HepG2 (cell line): Measurements from ENCODE around the gene PTPRM. TPM values are rescaled to one million over a fixed set of nuclear protein-coding genes. Genes with fewer than 3 reads are reported as not detected.

Experiments used
- ATAC-seq: fragments of 200-7000 bp; cut with Tn5 transposase; 3 replicates; pipeline ENCODE4 v1.9.1; 2020; ENCODE audit warnings: mild to moderate bottlenecking, moderate library complexity
- BruUV-seq: library from RNA; stranded (reverse); fragments of 400-500 nt; replicated peaks from 2 replicates; lab custom pipeline; 2021; lab: Mats Ljungman, UMichigan
- CTCF ChIA-PET: fragments of 300-600 bp; formaldehyde crosslinking; extraction: SDS; loops from one replicate; lab custom pipeline; 2021; ENCODE audit warnings: low total read pairs, inconsistent platforms, low intra/inter-chr PET ratio; lab: Yijun Ruan, JAX
- POLR2A ChIA-PET: fragments of 350-600 bp; sonication (Branson Sonifier 250); formaldehyde crosslinking; loops from one replicate; lab custom pipeline; 2020; ENCODE audit warnings: antibody characterized with exemption, inconsistent platforms; lab: Yijun Ruan, JAX
- DNase-seq: peaks from one replicate; pipeline ENCODE4 v3.0.0-alpha.2; 2015; ENCODE audit warnings: low spot score
- FAIRE-seq: peaks from 3 replicates; lab custom pipeline; 2011; peaks lifted over from hg19 to GRCh38; lab: Jason Lieb, UNC
- H2AFZ ChIP-seq: one replicate; pipeline ENCODE4 v1.6.1; 2011; ENCODE audit warnings: low read length, inconsistent platforms
- H3K27ac ChIP-seq: fragments of 300-600 bp; 3 replicates; pipeline ENCODE4 v1.8.0; 2011; ENCODE audit warnings: mixed run types, mild to moderate bottlenecking, mixed read lengths, low read length, inconsistent platforms; ENCODE audit not compliant: insufficient read depth; ENCODE audit errors: extremely low read length
- H3K27me3 ChIP-seq, 2 experiments: fragments of 200-600 bp in 1 of 2; 2 replicates in 1 of 2; 3 replicates in 1 of 2; pipeline versions ENCODE4 v1.6.0 to v1.8.0; 2011; ENCODE audit warnings: low read length in 2 of 2, mild to moderate bottlenecking in 2 of 2, moderate library complexity in 2 of 2, inconsistent platforms in 1 of 2; ENCODE audit not compliant: insufficient read depth in 2 of 2, control insufficient read depth in 1 of 2
- H3K36me3 ChIP-seq, 2 experiments: fragments of 200-600 bp in 1 of 2; replicated peaks in 1 of 2; 2 replicates in 1 of 2; 3 replicates in 1 of 2; pipeline versions ENCODE4 v1.5.1 to v1.8.0; 2011; ENCODE audit warnings: low read length in 2 of 2, inconsistent platforms in 1 of 2; ENCODE audit not compliant: insufficient read depth in 2 of 2, control insufficient read depth in 1 of 2
- H3K4me1 ChIP-seq: 2 replicates; pipeline ENCODE4 v1.5.1; 2012; ENCODE audit warnings: low read length, inconsistent platforms; ENCODE audit not compliant: insufficient read depth
- H3K4me2 ChIP-seq: 2 replicates; pipeline ENCODE4 v1.6.0; 2011; ENCODE audit warnings: low read depth, low read length, inconsistent platforms
- H3K4me3 ChIP-seq, 3 experiments: fragments of 200-600 bp in 1 of 3; sonication (generic), shearing (Covaris generic) in 1 of 3; replicated peaks in 1 of 3; 2 replicates each; pipeline ENCODE4 v1.5.1; 2011 to 2016; ENCODE audit warnings: low read length in 3 of 3, inconsistent platforms in 2 of 3, low read depth in 2 of 3, mild to moderate bottlenecking in 2 of 3, control low read depth in 1 of 3, mixed read lengths in 1 of 3; ENCODE audit not compliant: insufficient read depth in 1 of 3
- H3K79me2 ChIP-seq: one replicate; pipeline ENCODE4 v1.6.1; 2011; ENCODE audit warnings: low read length, inconsistent platforms; ENCODE audit not compliant: insufficient read depth
- H3K9ac ChIP-seq: 2 replicates; pipeline ENCODE4 v1.6.0; 2011; ENCODE audit warnings: mild to moderate bottlenecking, low read depth, low read length, inconsistent platforms; ENCODE audit not compliant: insufficient read depth
- H3K9me3 ChIP-seq: 2 replicates; pipeline ENCODE4 v1.5.1; 2012; ENCODE audit warnings: mild to moderate bottlenecking, low read length
- H4K20me1 ChIP-seq: 2 replicates; pipeline ENCODE4 v1.6.0; 2011; ENCODE audit warnings: inconsistent platforms, mild to moderate bottlenecking, low read length, moderate library complexity; ENCODE audit not compliant: insufficient read depth
- AKNA ChIP-seq: sonication (generic); formaldehyde crosslinking; IDR thresholded peaks from 2 replicates; pipeline ENCODE4 v1.4.0; 2020; ENCODE audit warnings: missing genetic modification reagents, borderline replicate concordance
- DMTF1 ChIP-seq: sonication (generic); formaldehyde crosslinking; IDR thresholded peaks from 2 replicates; pipeline ENCODE4 v1.4.0; 2020; ENCODE audit warnings: mild to moderate bottlenecking, missing genetic modification reagents
- HCFC1 ChIP-seq: fragments of 150-350 bp; IDR thresholded peaks from 2 replicates; pipeline ENCODE4 v1.6.1; 2014; ENCODE audit warnings: low read depth, low read length
- HOXA3 ChIP-seq: sonication (generic); formaldehyde crosslinking; IDR thresholded peaks from 2 replicates; pipeline ENCODE4 v1.5.0; 2020; ENCODE audit warnings: missing genetic modification reagents
- MAFK ChIP-seq, 2 experiments: IDR thresholded peaks in 1 of 2; conservative IDR thresholded peaks in 1 of 2; 2 replicates each; pipeline ENCODE4 v1.6.1; 2011; ENCODE audit warnings: improper control_type of control experiment in 2 of 2, low read length in 2 of 2
- NR2C2 ChIP-seq: sonication (generic); formaldehyde crosslinking; IDR thresholded peaks from 2 replicates; pipeline ENCODE4 v1.4.0; 2020; ENCODE audit warnings: missing genetic modification reagents, mild to moderate bottlenecking, moderate library complexity, borderline replicate concordance
- NRL ChIP-seq: sonication (generic); formaldehyde crosslinking; IDR thresholded peaks from 2 replicates; pipeline ENCODE4 v1.5.0; 2020; ENCODE audit warnings: missing genetic modification reagents, mild to moderate bottlenecking, moderate library complexity, borderline replicate concordance
- ZNF670 ChIP-seq: sonication (generic); formaldehyde crosslinking; IDR thresholded peaks from 2 replicates; pipeline ENCODE4 v1.8.0; 2022; ENCODE audit warnings: mild to moderate bottlenecking, missing genetic modification reagents, borderline replicate concordance
- ZNF781 ChIP-seq: sonication (generic); formaldehyde crosslinking; IDR thresholded peaks from 2 replicates; pipeline ENCODE4 v1.5.1; 2020; ENCODE audit warnings: borderline replicate concordance, mild to moderate bottlenecking, missing genetic modification reagents; ENCODE audit errors: not compliant biosample characterization
- ZSCAN25 ChIP-seq: sonication (generic); formaldehyde crosslinking; IDR thresholded peaks from 2 replicates; pipeline ENCODE4 v1.8.0; 2022; ENCODE audit warnings: mild to moderate bottlenecking, missing genetic modification reagents
- ZXDC ChIP-seq: sonication (generic); formaldehyde crosslinking; IDR thresholded peaks from 2 replicates; pipeline ENCODE4 v1.5.0; 2020; ENCODE audit warnings: mild to moderate bottlenecking, missing genetic modification reagents
- WGBS: methylation state at CpG from one replicate; pipeline ENCODE4 v1.1.6; 2017; ENCODE audit warnings: low lambda C conversion rate; 5-methylcytosine and 5-hydroxymethylcytosine counted together
- in situ Hi-C: cut with HindIII; loops from 2 replicates; pipeline ENCODE4 v1.10.0; 2017; ENCODE audit warnings: low pct_unique_long_range_greater_than_20kb; ENCODE audit not compliant: extremely low pct_ligation_motif_present
- intact Hi-C: fragments of 100-400 bp; cut with micrococcal nuclease; formaldehyde crosslinking; loops from one replicate; pipeline ENCODE4 v1.10.0; 2022; ENCODE audit not compliant: unreplicated experiment
- polyA plus RNA-seq, 8 experiments: library from polyadenylated mRNA; depleted of rRNA in 3 of 8; stranded (reverse) in 7 of 8; unstranded in 1 of 8; fragments of >200 nt; fragmentation: Illumina TruSeq in 4 of 8; extraction: Trizol in 4 of 8; gene quantifications; 2 replicates each; pipeline versions ENCODE4 v1.2.1 to v1.2.3, GENCODE V29; 2011 to 2016; ENCODE audit warnings: low read depth in 4 of 8, missing spikeins in 1 of 8, mixed read lengths in 1 of 8; ENCODE audit not compliant: insufficient read depth in 1 of 8
- total RNA-seq, 5 experiments: library from RNA; depleted of rRNA; stranded (reverse); fragments of >200 nt; fragmentation: Illumina TruSeq; extraction: Trizol; gene quantifications; 2 replicates each; pipeline ENCODE4 v1.2.3, GENCODE V29; 2016; ENCODE audit warnings: low read depth in 1 of 5

The PTPRM gene
- total and polyA plus RNA-seq, 2 of the 13 experiments (the other 11 are each of a cell fraction or from before 2014, with no cell fraction given) = 12.6 to 108 TPM

- BruUV-seq = no TSS peak
- intact Hi-C loops (no loop called here), in situ Hi-C loops (no loop called here)
- H4K20me1 ChIP-seq = no peaks in the 10 kb centered on the region
- no peak overlapping the region for H3K4me3 ChIP-seq
- no peaks in the 10 kb centered on the region for H3K9me3 ChIP-seq
- CTCF ChIA-PET = no interaction called here
- H3K9ac ChIP-seq = no peak overlapping the region
- no peak for DNase-seq
- no peak for FAIRE-seq
- no peak for ATAC-seq
- WGBS = 23% methylated on average over 3 of the region's 3 CpGs
- no peak overlapping the region for H2AFZ ChIP-seq
- no peaks in the 10 kb centered on the region for H3K4me1 ChIP-seq
- no peak overlapping the region for H3K27ac ChIP-seq
- POLR2A ChIA-PET = no interaction called here
- H3K27me3 ChIP-seq = no peaks in the 10 kb centered on the region
- no peaks in the 10 kb centered on the region for H3K36me3 ChIP-seq
- no peaks in the 10 kb centered on the region for H3K79me2 ChIP-seq
- no peak overlapping the region for H3K4me2 ChIP-seq
- TF ChIP-seq NRL (CRISPR knock-in tag) (no peak), ZSCAN25 (CRISPR knock-in tag) (no peak), HOXA3 (no peak), HCFC1 (no peak), ZXDC (no peak), ZNF781 (no peak), NR2C2 (CRISPR knock-in tag) (no peak), MAFK (conservative IDR thresholded peaks at IDR 0.05 in 1 of 2, IDR thresholded peaks at IDR 0.05 in 1 of 2; ENCODE audit: low read length in 2 of 2) (no peak), ZNF670 (CRISPR knock-in tag) (no peak), AKNA (CRISPR knock-in tag) (no peak), DMTF1 (CRISPR knock-in tag) (no peak)
These were observed 18.4 kb upstream of the PTPRM start for GRCh38 chr18:7548721-7549120.
